Thyroid gland (tissue), 4 donors: Measurements from ENCODE around the gene RRP1B. TPM values are rescaled to one million over a fixed set of nuclear protein-coding genes. Genes with fewer than 3 reads are reported as not detected.

Source experiments
- DNase-seq, 2 donors: peaks; one replicate each; pipeline ENCODE4 v3.0.0-alpha.2; 2019
- H3K27ac ChIP-seq, 3 donors: fragments of 200-600 bp; sonication (generic); 1 replicate in 2 of 3; 2 replicates in 1 of 3; pipeline ENCODE4 v1.5.1; 2016 to 2019; ENCODE audit warnings: mild to moderate bottlenecking in 1 of 3, moderate library complexity in 1 of 3
- H3K27me3 ChIP-seq: fragments of 200-600 bp; sonication (generic); one replicate; pipeline ENCODE4 v1.5.1; 2019
- H3K36me3 ChIP-seq, 2 donors: fragments of 200-600 bp; sonication (generic); one replicate each; pipeline ENCODE4 v1.5.1; 2016 to 2019
- H3K4me1 ChIP-seq, 2 donors: fragments of 200-600 bp; sonication (generic); one replicate each; pipeline ENCODE4 v1.5.1; 2017 to 2019
- H3K4me3 ChIP-seq, 3 donors: fragments of 200-600 bp; sonication (generic); replicated peaks in 1 of 3; 1 replicate in 2 of 3; 2 replicates in 1 of 3; pipeline ENCODE4 v1.5.1; 2016; ENCODE audit warnings: mild to moderate bottlenecking in 1 of 3
- H3K9me3 ChIP-seq: fragments of 200-600 bp; sonication (generic); one replicate; pipeline ENCODE4 v1.5.1; 2017
- CTCF ChIP-seq, 6 experiments: fragments of 200-600 bp in 3 of 6; fragments of 450-650 bp in 3 of 6; sonication (generic) in 3 of 6; IDR thresholded peaks; one replicate each; pipeline ENCODE4 v1.5.1; 2016 to 2019; ENCODE audit warnings: antibody characterized with exemption in 6 of 6, mild to moderate bottlenecking in 2 of 6, inconsistent platforms in 1 of 6, moderate library complexity in 1 of 6
- POLR2A ChIP-seq, 2 donors: fragments of 450-650 bp; IDR thresholded peaks; one replicate each; pipeline ENCODE4 v1.6.1; 2017; ENCODE audit warnings: antibody characterized with exemption in 2 of 2, mild to moderate bottlenecking in 2 of 2, moderate library complexity in 1 of 2
- WGBS, 2 donors: methylation state at CpG; one replicate each; pipeline ENCODE4 v1.1.5; 2017; 5-methylcytosine and 5-hydroxymethylcytosine counted together
- intact Hi-C: fragments of 100-400 bp; cut with DNase I; formaldehyde crosslinking; loops from one replicate; pipeline ENCODE4 v1.15.1; 2023
- microRNA-seq: library from miRNA; unstranded; fragments of <30 nt; microRNA quantifications from one replicate; pipeline ENCODE4, GENCODE V29; 2016
- small RNA-seq: library from RNA; depleted of rRNA; stranded (forward); fragments of <200 nt; gene quantifications from one replicate; pipeline ENCODE3, GENCODE V24; 2016
- total RNA-seq, 4 donors: library from RNA; depleted of rRNA; stranded (reverse); fragments of >200 nt; gene quantifications; one replicate each; pipeline ENCODE4 v1.2.3, GENCODE V29; 2016

Gene RRP1B
- total RNA-seq, 4 donors from 2014 or later: 19.7 to 22.8 (median 20.5) TPM

GRCh38 chr21:43740497-43741156 lies 81.3 kb downstream of the RRP1B start:
- DNase-seq: peak; percentile 81 to 94

GRCh38 chr21:43741423-43742096 lies 82.2 kb downstream of the RRP1B start:
- peak in 1 of 2 donors; percentile 34 for DNase-seq
- Histone ChIP-seq H3K4me3 (no peak overlapping the region), H3K27ac (peak overlapping the region in 1 of 3 donors; percentile 14), H3K9me3 (no peaks in the 10 kb centered on the region), H3K36me3 (peaks cover 21 to 23% of the 10 kb centered on the region in 2 donors), H3K27me3 (no peaks in the 10 kb centered on the region), H3K4me1 (peaks cover 16 to 26% of the 10 kb centered on the region in 2 donors)
- TF ChIP-seq POLR2A (IDR thresholded peaks at IDR 0.05) (no peak), CTCF (IDR thresholded peaks at IDR 0.05) (no peak)
- WGBS, 2 donors: 87% methylated on average over 8 to 10 of the region's 28 CpGs
- intact Hi-C loops: no loop called here

More at GRCh38 chr21:43740497-43741156, 81.3 kb downstream of the RRP1B start:
- peaks cover 14% of the 10 kb centered on the region in 2 donors for H3K36me3 ChIP-seq
- H3K4me3 ChIP-seq: no peak overlapping the region
- peaks cover 21 to 32% of the 10 kb centered on the region in 2 donors for H3K4me1 ChIP-seq
- TF ChIP-seq POLR2A (IDR thresholded peaks at IDR 0.05): peak in 1 of 2 donors; percentile 71
- no peak for TF ChIP-seq CTCF (IDR thresholded peaks at IDR 0.05)
- H3K9me3 ChIP-seq: no peaks in the 10 kb centered on the region
- peak overlapping the region; percentile 69 to 98 (median 97) for H3K27ac ChIP-seq
- intact Hi-C loops: no loop called here
- WGBS, 2 donors: 17 to 59% methylated on average over 14 to 15 of the region's 25 CpGs
- no peaks in the 10 kb centered on the region for H3K27me3 ChIP-seq

- TF ChIP-seq CTCF (IDR thresholded peaks at IDR 0.05): no peak
- no peak for TF ChIP-seq POLR2A (IDR thresholded peaks at IDR 0.05)
- intact Hi-C loops: no loop called here
- H3K9me3 ChIP-seq: no peaks in the 10 kb centered on the region
- H3K27ac ChIP-seq: no peak overlapping the region
- DNase-seq: no peak
- no peaks in the 10 kb centered on the region for H3K27me3 ChIP-seq
- H3K36me3 ChIP-seq: peaks cover 28 to 46% of the 10 kb centered on the region in 2 donors
- 88 to 94% methylated on average over 5 to 8 of the region's 8 CpGs for WGBS, 2 donors
- no peak overlapping the region for H3K4me3 ChIP-seq
- H3K4me1 ChIP-seq: peaks cover 0 to 8% of the 10 kb centered on the region in 2 donors
These were observed 84.6 kb downstream of the RRP1B start for GRCh38 chr21:43743947-43744346.

GRCh38 chr21:43744725-43745124 lies 85.4 kb downstream of the RRP1B start:
- no peak for DNase-seq
- Histone ChIP-seq H3K4me1 (peaks cover 0 to 4% of the 10 kb centered on the region in 2 donors), H3K36me3 (peaks cover 35 to 49% of the 10 kb centered on the region in 2 donors), H3K27ac (no peak overlapping the region), H3K9me3 (no peaks in the 10 kb centered on the region), H3K4me3 (no peak overlapping the region), H3K27me3 (no peaks in the 10 kb centered on the region)
- no peak for TF ChIP-seq CTCF (IDR thresholded peaks at IDR 0.05)
- no peak for TF ChIP-seq POLR2A (IDR thresholded peaks at IDR 0.05)
- intact Hi-C loops: no loop called here
- 97 to 98% methylated on average over 18 of the region's 18 CpGs for WGBS, 2 donors

Small RNA genes lying within 50 kb of the gene (microRNA-seq; reads per million reads assigned to microRNA genes)
- not detected for gene MIR6070

Small RNA genes lying within 50 kb of the gene (small RNA-seq; reads per million reads assigned to genes)
- not detected for gene MIR6070

Other genes with a start within 250 kb of the RRP1B start
- gene SIK1, start 232.4 kb upstream of the RRP1B start, total RNA-seq: 1 to 10 TPM in 3 of 4 donors, under 1 TPM in 1; 0.54 to 5.3 (median 1.5) TPM
- 1 to 10 TPM in 1 of 4 donors, under 1 TPM in 3; 0.33 to 1.2 (median 0.84) TPM for gene HSF2BP, start 72 bp upstream of the RRP1B start, total RNA-seq
- 10 to 100 TPM; 70.6 to 95.5 (median 92.4) TPM for gene PDXK, start 59.6 kb downstream of the RRP1B start, total RNA-seq
- gene CSTB, start 116.7 kb downstream of the RRP1B start, total RNA-seq: 10 to 100 TPM in 3 of 4 donors, 1 to 10 TPM in 1; 9.1 to 32.4 (median 14.5) TPM
- 10 to 100 TPM; 11.0 to 20.1 (median 18.7) TPM for gene RRP1, start 130.0 kb downstream of the RRP1B start, total RNA-seq
- 10 to 100 TPM; 40.6 to 80.5 (median 65.3) TPM for gene AGPAT3, start 205.7 kb downstream of the RRP1B start, total RNA-seq